ENCODE results near the gene BUB1. TPM values are rescaled to one million over a fixed set of nuclear protein-coding genes. Genes with fewer than 3 reads are reported as not detected.
"Not testable (repeated sequence)": the region's sequence is repeated elsewhere in the genome, so short reads cannot be mapped to it uniquely, and the experiment has no call there.

BUB1 gene
- total RNA-seq, 1 donor from 2014 or later: 5.9 TPM

DNA sequence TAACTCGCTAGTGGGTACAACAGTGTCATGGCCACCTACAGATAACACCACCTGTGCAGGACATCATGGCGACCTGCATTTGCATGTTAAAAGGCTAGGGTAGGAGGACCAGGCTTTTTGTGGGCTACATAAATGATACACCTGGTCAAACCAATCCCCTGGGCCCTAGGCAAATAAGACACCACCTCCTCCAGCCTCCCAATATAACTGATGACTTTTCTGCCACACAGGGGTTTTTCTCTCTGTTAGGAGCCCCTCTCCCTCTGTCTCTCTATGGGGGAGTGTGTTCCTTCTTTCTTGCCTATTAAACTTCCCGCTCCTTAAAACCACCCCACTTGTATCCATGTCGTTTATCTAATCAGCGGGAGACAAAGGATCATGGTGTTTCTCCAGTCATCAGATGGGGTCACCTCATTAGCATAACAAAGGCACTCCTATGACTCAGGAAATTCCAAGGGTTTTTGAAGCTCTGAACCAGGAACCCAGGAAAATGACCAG is 10.8 kb upstream of the BUB1 start:
- ATAC-seq (ENCODE audit: low read depth) (no peak), DNase-seq (no peak)
- H3K36me3 Mint-ChIP-seq (ENCODE audit: low read depth): no peaks in the 10 kb centered on the region
- ChIA-PET POLR2A (no interaction called here), CTCF (no interaction called here)
- peaks cover 20% of the 10 kb centered on the region for H3K27me3 Mint-ChIP-seq
- TF ChIP-seq, protein P1, sequence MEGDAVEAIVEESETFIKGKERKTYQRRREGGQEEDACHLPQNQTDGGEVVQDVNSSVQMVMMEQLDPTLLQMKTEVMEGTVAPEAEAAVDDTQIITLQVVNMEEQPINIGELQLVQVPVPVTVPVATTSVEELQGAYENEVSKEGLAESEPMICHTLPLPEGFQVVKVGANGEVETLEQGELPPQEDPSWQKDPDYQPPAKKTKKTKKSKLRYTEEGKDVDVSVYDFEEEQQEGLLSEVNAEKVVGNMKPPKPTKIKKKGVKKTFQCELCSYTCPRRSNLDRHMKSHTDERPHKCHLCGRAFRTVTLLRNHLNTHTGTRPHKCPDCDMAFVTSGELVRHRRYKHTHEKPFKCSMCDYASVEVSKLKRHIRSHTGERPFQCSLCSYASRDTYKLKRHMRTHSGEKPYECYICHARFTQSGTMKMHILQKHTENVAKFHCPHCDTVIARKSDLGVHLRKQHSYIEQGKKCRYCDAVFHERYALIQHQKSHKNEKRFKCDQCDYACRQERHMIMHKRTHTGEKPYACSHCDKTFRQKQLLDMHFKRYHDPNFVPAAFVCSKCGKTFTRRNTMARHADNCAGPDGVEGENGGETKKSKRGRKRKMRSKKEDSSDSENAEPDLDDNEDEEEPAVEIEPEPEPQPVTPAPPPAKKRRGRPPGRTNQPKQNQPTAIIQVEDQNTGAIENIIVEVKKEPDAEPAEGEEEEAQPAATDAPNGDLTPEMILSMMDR (IDR thresholded peaks at IDR 0.05): no peak
- no peak overlapping the region for H3K27ac Mint-ChIP-seq
- peaks cover 6% of the 10 kb centered on the region for H3K9me3 Mint-ChIP-seq
- no peaks in the 10 kb centered on the region for H3K4me1 Mint-ChIP-seq
- H3K4me3 Mint-ChIP-seq: no peak overlapping the region
- intact Hi-C loops (cut with micrococcal nuclease): no loop called here

DNA sequence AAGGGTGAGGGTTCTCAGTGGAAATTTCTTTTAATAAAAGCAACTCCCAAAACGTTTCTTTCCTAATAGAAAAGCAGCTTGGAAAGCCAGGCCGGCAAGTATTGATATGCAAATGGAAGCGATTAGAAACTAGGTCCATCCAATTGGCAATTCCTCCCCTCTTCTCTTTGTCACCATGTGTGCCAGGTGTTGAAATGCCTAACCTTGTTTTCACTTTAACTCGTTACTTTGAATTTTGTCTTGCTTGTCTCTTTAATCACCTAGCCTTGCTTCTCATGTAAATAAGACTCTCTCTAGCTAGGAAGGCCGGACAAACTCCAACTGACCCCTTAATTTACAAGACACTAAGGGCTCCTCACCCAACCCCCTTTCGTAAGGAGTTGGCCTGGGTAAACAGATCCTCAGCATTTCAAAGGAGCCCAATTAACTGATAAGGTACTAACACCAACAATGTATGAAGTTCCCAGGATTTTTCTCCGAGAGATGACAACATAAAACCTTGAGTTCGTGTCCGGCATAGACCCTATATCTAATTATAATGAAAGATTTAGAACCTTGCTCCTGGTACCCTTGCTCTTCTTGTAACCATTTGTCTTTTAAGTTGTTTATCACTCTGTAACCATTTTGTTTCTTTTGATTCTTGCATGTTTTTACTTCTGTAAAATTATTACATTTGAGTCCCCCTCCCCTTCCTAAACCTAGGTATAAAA is 10.1 kb upstream of the BUB1 start:
- CTCF ChIA-PET; H3K4me1 Mint-ChIP-seq; intact Hi-C loops (cut with micrococcal nuclease); POLR2A ChIA-PET; DNase-seq; H3K27ac Mint-ChIP-seq; H3K4me3 Mint-ChIP-seq; H3K36me3 Mint-ChIP-seq (ENCODE audit: low read depth); ATAC-seq (ENCODE audit: low read depth); H3K9me3 Mint-ChIP-seq: not testable (repeated sequence)
- H3K27me3 Mint-ChIP-seq: peaks cover 18% of the 10 kb centered on the region

DNA sequence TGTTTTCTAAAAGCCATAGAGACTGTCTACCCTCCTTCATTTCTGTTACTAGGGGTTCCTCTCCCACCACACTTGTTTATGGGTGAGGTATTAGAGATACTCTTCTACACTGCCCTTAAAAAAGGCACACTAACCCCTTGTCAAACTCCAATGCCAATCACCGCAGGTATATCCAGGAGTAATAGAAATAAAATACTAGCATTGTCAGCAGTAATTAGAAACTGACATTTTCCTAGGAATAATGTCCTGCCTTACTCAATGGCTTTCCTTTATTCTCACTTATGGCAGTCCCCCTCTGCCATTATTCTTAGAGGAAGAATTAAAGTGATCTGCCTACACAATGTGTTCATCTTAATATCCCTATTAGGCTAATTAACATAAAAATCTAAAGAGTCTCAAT is 5.0 kb upstream of the BUB1 start:
- TF ChIP-seq, protein P1 (IDR thresholded peaks at IDR 0.05): no peak
- Mint-ChIP-seq H3K27ac (no peak overlapping the region), H3K4me1 (peaks cover 12% of the 10 kb centered on the region), H3K9me3 (peaks cover 5% of the 10 kb centered on the region), H3K36me3 (ENCODE audit: low read depth) (peaks cover 5% of the 10 kb centered on the region), H3K27me3 (no peaks in the 10 kb centered on the region), H3K4me3 (no peak overlapping the region)
- intact Hi-C loops (cut with micrococcal nuclease): no loop called here
- no peak for DNase-seq
- ChIA-PET POLR2A (no interaction called here), CTCF (no interaction called here)
- no peak for ATAC-seq (ENCODE audit: low read depth)

DNA sequence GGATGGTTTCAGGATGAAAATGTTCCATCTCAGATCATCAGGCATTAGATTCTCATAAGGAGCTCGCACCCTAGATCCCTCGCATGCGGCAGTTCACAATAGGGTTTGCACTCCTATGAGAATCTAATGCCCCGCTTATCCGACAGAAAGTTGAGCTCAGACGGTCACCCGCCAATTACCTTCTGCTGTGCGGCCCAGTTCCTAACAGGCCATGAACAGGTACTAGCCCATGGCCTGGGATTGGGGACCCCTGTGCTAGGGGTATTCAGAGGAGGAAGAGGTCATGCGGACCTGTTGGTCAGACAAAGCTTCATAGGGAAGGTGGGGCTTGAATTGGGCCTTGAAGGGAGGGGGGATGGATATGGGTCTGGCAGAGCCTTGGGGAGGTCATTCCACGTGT is 4.4 kb upstream of the BUB1 start:
- peaks cover 5% of the 10 kb centered on the region for H3K36me3 Mint-ChIP-seq (ENCODE audit: low read depth)
- no peak overlapping the region for H3K4me3 Mint-ChIP-seq
- POLR2A ChIA-PET: no interaction called here
- H3K4me1 Mint-ChIP-seq: peaks cover 14% of the 10 kb centered on the region
- intact Hi-C loops (cut with micrococcal nuclease): no loop called here
- TF ChIP-seq, protein P1 (IDR thresholded peaks at IDR 0.05): no peak
- no peaks in the 10 kb centered on the region for H3K9me3 Mint-ChIP-seq
- CTCF ChIA-PET: no interaction called here
- DNase-seq (no peak), ATAC-seq (ENCODE audit: low read depth) (no peak)
- H3K27ac Mint-ChIP-seq: no peak overlapping the region
- H3K27me3 Mint-ChIP-seq: no peaks in the 10 kb centered on the region

DNA sequence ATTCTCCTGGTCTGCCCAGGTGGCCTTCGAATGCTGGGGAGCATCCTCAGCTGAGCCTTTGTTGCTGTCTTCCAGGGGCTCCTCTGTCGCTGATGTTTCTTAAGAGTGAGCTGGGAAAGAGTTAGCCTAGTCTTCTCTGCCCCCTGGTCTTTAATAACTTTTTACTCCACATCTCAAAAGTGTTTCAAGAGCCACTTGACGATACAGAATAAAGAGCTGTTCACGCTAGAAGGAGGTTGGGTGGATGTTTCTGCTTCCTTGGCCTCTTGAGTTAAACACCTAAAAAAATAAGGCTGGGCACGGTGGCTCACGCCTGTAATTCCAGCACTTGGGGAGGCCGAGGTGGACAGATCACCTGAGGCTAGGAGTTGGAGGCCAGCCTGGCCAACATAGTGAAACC is 2.8 kb upstream of the BUB1 start:
- H3K4me3 Mint-ChIP-seq: no peak overlapping the region
- H3K9me3 Mint-ChIP-seq: no peaks in the 10 kb centered on the region
- intact Hi-C loops (cut with micrococcal nuclease): no loop called here
- ChIA-PET POLR2A (no interaction called here), CTCF (no interaction called here)
- peaks cover 5% of the 10 kb centered on the region for H3K36me3 Mint-ChIP-seq (ENCODE audit: low read depth)
- peaks cover 23% of the 10 kb centered on the region for H3K4me1 Mint-ChIP-seq
- H3K27ac Mint-ChIP-seq: no peak overlapping the region
- TF ChIP-seq, protein P1 (IDR thresholded peaks at IDR 0.05): no peak
- no peaks in the 10 kb centered on the region for H3K27me3 Mint-ChIP-seq
- ATAC-seq (ENCODE audit: low read depth) (no peak), DNase-seq (no peak)
